Omental fat pad (tissue), 4 donors: Measurements from ENCODE around the gene MECR. TPM values are rescaled to one million over a fixed set of nuclear protein-coding genes. Genes with fewer than 3 reads are reported as not detected.

Experiments
- ATAC-seq: fragments of 150-250 bp; one replicate; pipeline ENCODE4 v1.9.1; 2016; ENCODE audit warnings: mild to moderate bottlenecking, moderate library complexity; ENCODE audit not compliant: low FRiP score
- DNase-seq: peaks from one replicate; pipeline ENCODE4 v3.0.0-alpha.2; 2019; ENCODE audit warnings: low spot score
- total RNA-seq, 4 donors: library from RNA; depleted of rRNA; stranded (reverse); fragments of >200 nt; gene quantifications; one replicate each; pipeline ENCODE4 v1.1.0, GENCODE V29; 2016
- TF ChIP-seq, protein P1 (sequence below), 3 donors: fragments of 450-650 bp; IDR thresholded peaks; one replicate each; pipeline ENCODE4 v1.5.1; 2016 to 2017; ENCODE audit warnings: antibody characterized with exemption in 3 of 3, mild to moderate bottlenecking in 3 of 3, moderate library complexity in 2 of 3

MECR gene
- total RNA-seq, 4 donors from 2014 or later: 18.0 to 29.4 (median 20.8) TPM

DNA sequence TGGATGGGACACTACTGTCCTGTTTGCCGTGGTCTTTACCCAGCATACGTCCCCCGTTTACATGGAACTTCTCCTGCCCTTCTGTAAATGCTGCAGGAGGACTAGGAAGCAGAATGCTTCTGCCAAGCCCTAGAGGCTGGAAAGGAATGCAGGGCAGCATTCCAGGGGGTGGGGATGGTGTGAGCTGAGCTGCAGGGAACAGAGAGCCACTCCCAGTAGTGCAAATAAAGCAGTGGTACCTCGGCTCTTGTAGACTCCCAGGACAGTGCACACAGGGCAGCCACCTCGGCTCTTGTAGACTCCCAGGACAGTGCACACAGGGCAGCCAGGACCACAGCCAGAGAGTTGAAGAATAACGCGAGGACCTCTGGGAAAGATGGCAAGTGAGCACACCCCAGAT lies 41.0 kb upstream of the MECR start:
- DNase-seq (no peak), ATAC-seq (peak; percentile 73)
- TF ChIP-seq, protein P1, sequence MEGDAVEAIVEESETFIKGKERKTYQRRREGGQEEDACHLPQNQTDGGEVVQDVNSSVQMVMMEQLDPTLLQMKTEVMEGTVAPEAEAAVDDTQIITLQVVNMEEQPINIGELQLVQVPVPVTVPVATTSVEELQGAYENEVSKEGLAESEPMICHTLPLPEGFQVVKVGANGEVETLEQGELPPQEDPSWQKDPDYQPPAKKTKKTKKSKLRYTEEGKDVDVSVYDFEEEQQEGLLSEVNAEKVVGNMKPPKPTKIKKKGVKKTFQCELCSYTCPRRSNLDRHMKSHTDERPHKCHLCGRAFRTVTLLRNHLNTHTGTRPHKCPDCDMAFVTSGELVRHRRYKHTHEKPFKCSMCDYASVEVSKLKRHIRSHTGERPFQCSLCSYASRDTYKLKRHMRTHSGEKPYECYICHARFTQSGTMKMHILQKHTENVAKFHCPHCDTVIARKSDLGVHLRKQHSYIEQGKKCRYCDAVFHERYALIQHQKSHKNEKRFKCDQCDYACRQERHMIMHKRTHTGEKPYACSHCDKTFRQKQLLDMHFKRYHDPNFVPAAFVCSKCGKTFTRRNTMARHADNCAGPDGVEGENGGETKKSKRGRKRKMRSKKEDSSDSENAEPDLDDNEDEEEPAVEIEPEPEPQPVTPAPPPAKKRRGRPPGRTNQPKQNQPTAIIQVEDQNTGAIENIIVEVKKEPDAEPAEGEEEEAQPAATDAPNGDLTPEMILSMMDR (IDR thresholded peaks at IDR 0.05): no peak

DNA sequence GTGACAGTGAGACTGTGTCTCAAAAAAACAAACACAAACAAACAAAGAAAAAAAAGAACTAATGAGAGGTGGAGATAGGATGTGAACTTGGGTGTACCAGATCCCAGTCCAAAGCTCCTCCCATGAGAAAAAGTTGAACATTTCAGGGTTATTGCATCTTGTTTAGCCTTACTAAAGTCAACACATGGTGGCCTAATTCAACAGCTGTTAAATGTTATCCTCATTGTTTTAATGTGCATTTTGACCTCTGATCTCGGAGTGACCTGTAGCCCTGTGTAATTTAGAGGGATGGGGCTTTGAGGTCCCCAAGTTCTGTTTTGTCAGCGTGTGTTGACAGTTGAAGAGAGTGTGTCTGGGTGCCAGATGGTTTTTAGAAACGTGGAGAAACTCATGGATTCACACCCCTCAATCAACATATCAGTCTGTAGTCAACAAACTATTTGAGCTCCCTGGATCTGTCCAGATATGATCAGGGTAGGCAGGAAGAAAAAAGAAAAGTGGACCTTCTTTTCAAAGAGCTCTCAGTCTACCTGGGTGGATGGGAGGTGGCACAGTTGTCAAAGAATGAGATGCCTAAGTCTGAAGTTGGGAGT lies 40.3 kb upstream of the MECR start:
- ATAC-seq (no peak), DNase-seq (no peak)
- TF ChIP-seq, protein P1 (IDR thresholded peaks at IDR 0.05): no peak

DNA sequence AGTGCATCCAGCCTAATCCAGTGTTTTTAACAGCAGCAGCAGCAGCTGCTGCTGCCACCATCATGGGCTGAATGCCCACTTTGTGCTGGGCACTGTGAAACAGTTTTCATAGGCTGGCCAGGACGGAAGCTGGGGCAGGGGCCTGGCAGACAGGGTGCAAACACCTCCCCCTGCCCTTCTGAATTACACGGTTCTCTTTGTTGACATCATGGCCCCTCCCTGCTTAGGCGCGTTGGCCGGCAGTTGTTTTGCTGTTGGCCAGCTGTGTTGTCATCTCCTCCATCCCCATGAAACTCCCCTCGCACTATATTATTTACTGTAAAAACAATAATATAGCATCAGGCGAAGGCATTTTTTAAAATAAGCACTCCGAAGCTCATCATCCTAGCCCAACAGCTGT lies 38.6 kb upstream of the MECR start:
- ATAC-seq (no peak), DNase-seq (no peak)

DNA sequence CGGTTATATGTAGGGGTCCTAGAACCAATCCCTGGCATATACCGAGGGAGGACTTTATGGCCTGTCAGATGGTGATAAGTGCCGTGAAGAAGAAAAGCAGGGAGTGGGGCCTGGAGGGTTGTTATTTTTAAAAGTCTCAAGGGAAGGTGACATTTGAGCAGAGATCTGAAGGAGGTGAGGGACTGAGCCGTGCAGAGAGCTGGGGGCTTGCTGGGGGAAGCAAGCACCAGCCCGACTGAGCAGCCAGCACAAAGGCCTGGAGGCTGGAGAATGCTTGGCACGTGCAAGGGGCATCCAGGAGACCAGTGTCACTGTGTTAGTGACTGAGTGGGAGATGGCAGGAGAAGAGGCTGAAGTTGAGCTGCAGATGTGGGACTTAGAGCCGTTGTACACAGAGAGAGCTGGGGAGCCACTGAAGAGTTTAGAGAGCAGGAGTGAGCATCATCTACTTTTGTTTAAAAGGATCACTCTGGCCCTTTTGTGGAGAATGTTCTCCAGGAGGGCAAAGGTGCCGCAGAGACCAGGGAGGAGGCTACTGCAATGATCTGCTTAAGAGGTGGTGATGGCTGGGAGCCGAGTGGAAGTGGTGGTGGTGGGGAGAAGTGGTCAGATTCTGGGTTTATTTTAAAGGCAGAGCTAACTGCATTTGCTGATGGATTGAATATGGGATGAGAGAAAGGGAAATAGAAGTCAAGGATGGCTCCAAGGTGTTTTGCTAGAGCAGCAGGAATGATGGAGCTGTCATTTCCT lies 36.8 kb upstream of the MECR start:
- DNase-seq (no peak), ATAC-seq (no peak)
- TF ChIP-seq, protein P1 (IDR thresholded peaks at IDR 0.05): no peak

More for the DNA sequence above, 38.6 kb upstream of the MECR start:
- TF ChIP-seq, protein P1 (IDR thresholded peaks at IDR 0.05): no peak

DNA sequence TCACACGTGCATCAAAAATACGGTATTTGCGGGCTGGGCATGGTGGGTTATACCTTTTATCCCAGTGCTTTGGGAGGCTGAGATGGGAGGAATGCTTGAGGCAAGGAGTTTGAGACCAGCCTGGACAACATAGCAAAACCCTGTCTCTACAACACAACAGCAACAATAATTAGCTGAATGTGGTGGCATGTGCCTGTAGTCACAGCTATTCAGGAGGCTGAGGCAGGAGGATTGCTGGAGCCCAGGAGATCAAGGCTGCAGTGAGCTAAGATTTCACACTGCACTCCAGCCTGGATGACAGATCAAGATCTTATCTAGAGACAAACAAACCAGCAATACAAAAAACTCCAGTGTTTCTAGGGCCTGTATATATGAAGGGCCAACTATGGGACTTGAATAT lies 36.2 kb upstream of the MECR start:
- no peak for ATAC-seq
- TF ChIP-seq, protein P1 (IDR thresholded peaks at IDR 0.05): no peak
- DNase-seq: no peak

DNA sequence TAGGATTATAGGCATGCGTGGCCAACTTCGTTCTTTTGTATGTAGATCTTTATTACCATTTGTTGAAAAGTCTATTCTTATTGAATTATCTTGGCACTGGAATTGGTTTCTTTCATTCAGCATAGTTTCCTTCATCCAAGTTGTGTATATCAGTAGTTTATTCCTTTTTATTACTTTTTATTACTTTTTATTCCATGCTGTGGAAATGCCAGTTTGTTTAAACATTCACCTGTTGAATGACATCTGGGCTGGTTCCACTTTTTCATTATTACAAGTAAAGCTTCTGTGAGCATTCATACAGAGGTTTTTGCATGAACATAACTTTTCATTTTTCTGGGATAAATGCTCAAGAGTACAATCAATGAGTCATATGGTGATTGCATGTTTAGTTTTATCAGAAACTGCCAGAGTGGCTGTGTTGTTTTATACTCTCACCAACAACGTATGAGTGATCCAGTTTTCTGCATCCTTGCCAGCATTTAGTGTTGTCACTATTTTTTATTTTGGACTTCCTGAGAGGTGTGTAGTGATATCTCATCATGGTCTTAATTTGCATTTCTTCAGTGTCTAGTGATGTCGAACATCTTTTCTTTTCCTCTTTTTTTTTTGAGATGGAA lies 34.1 kb upstream of the MECR start:
- no peak for DNase-seq
- TF ChIP-seq, protein P1 (IDR thresholded peaks at IDR 0.05): no peak
- no peak for ATAC-seq
